WTC11 (cell line): ENCODE data around the gene MCOLN1. TPM values are rescaled to one million over a fixed set of nuclear protein-coding genes. Genes with fewer than 3 reads are reported as not detected.

Source experiments
- ATAC-seq: fragments of 200-7000 bp; cut with Tn5 transposase; 2 replicates; pipeline ENCODE4 v1.10.0; 2021; ENCODE audit warnings: mild to moderate bottlenecking, moderate library complexity
- CTCF ChIA-PET: fragments of 300-600 bp; sonication (Branson Sonifier 250); formaldehyde crosslinking; loops from one replicate; lab custom pipeline; 2021; ENCODE audit warnings: antibody characterized with exemption; lab: Charles Lee
- POLR2A ChIA-PET: fragments of 350-600 bp; sonication (Branson Sonifier 250); formaldehyde crosslinking; loops from one replicate; lab custom pipeline; 2021; ENCODE audit warnings: antibody characterized with exemption; lab: Charles Lee
- DNase-seq: peaks from one replicate; pipeline ENCODE4 v3.0.0; 2021; ENCODE audit warnings: low spot score
- H3K27ac Mint-ChIP-seq: 2 replicates; pipeline ENCODE4 v1.8.0; 2021; ENCODE audit warnings: mixed read lengths
- H3K27me3 Mint-ChIP-seq: 2 replicates; pipeline ENCODE4 v1.8.0; 2021; ENCODE audit warnings: low read depth, mild to moderate bottlenecking, moderate library complexity, mixed read lengths
- H3K36me3 Mint-ChIP-seq: 2 replicates; pipeline ENCODE4 v1.8.0; 2021; ENCODE audit warnings: mixed read lengths
- H3K4me1 Mint-ChIP-seq: 2 replicates; pipeline ENCODE4 v1.8.0; 2022; ENCODE audit warnings: mixed read lengths
- H3K4me3 Mint-ChIP-seq: 2 replicates; pipeline ENCODE4 v1.8.0; 2021; ENCODE audit warnings: mild to moderate bottlenecking, moderate library complexity, mixed read lengths
- H3K9me3 Mint-ChIP-seq: 2 replicates; pipeline ENCODE4 v1.8.0; 2021; ENCODE audit warnings: mixed read lengths
- ESRRA ChIP-seq: sonication (generic); formaldehyde crosslinking; IDR thresholded peaks from 2 replicates; pipeline ENCODE4 v1.8.1; 2022; ENCODE audit warnings: mild to moderate bottlenecking, missing genetic modification reagents, borderline replicate concordance
- HMGA2 ChIP-seq: fragments of 250-450 bp; sonication (Bioruptor Pico); IDR thresholded peaks from 2 replicates; pipeline ENCODE4 v1.4.0; 2021; ENCODE audit warnings: mild to moderate bottlenecking, moderate library complexity
- KAT7 ChIP-seq: sonication (generic); formaldehyde crosslinking; IDR thresholded peaks from 2 replicates; pipeline ENCODE4 v1.8.1; 2023; ENCODE audit warnings: missing genetic modification reagents, mild to moderate bottlenecking, borderline replicate concordance
- MXD4 ChIP-seq: fragments of 250-450 bp; sonication (Bioruptor Pico); IDR thresholded peaks from 2 replicates; pipeline ENCODE4 v1.8.0; 2021; ENCODE audit warnings: mild to moderate bottlenecking, moderate library complexity, borderline replicate concordance
- NFYB ChIP-seq: sonication (generic); formaldehyde crosslinking; conservative IDR thresholded peaks from 2 replicates; pipeline ENCODE4 v1.8.0; 2022; ENCODE audit warnings: low read depth, missing genetic modification reagents
- SP1 ChIP-seq: sonication (generic); formaldehyde crosslinking; conservative IDR thresholded peaks from 2 replicates; pipeline ENCODE4 v1.8.1; 2022; ENCODE audit warnings: missing genetic modification reagents
- TEAD1 ChIP-seq: sonication (generic); formaldehyde crosslinking; IDR thresholded peaks from 2 replicates; pipeline ENCODE4 v1.8.0; 2022; ENCODE audit warnings: mild to moderate bottlenecking, missing genetic modification reagents
- TEAD4 ChIP-seq: sonication (generic); formaldehyde crosslinking; IDR thresholded peaks from 2 replicates; pipeline ENCODE4 v1.8.0; 2022; ENCODE audit warnings: mild to moderate bottlenecking, missing genetic modification reagents
- TP53 ChIP-seq: sonication (generic); formaldehyde crosslinking; IDR thresholded peaks from 2 replicates; pipeline ENCODE4 v1.8.1; 2023; ENCODE audit warnings: mild to moderate bottlenecking, missing genetic modification reagents
- ZNF219 ChIP-seq: sonication (generic); formaldehyde crosslinking; IDR thresholded peaks from 2 replicates; pipeline ENCODE4 v1.8.0; 2023; ENCODE audit warnings: missing genetic modification reagents, mild to moderate bottlenecking, borderline replicate concordance
- ZNF263 ChIP-seq: sonication (generic); formaldehyde crosslinking; IDR thresholded peaks from 2 replicates; pipeline ENCODE4 v1.8.1; 2022; ENCODE audit warnings: low read depth, mild to moderate bottlenecking, moderate library complexity, missing genetic modification reagents
- ZNF396 ChIP-seq: fragments of 250-450 bp; sonication (Bioruptor Pico); IDR thresholded peaks from 2 replicates; pipeline ENCODE4 v1.8.0; 2021; ENCODE audit warnings: mild to moderate bottlenecking, moderate library complexity, borderline replicate concordance
- ZNF423 ChIP-seq: fragments of 250-450 bp; sonication (Bioruptor Pico); IDR thresholded peaks from 2 replicates; pipeline ENCODE4 v2.1.2; 2022; ENCODE audit warnings: mild to moderate bottlenecking, moderate library complexity
- total RNA-seq: library from RNA; stranded (reverse); gene quantifications from 3 replicates; pipeline ENCODE4 v1.2.3, GENCODE V29; 2021
- TF ChIP-seq, protein P1 (sequence below): fragments of 200-600 bp; IDR thresholded peaks from 2 replicates; pipeline ENCODE4 v1.8.0; 2022; ENCODE audit warnings: antibody characterized with exemption
- TF ChIP-seq, protein P2 (sequence below): sonication (generic); formaldehyde crosslinking; IDR thresholded peaks from 2 replicates; pipeline ENCODE4 v1.8.0; 2022; ENCODE audit warnings: mild to moderate bottlenecking, missing genetic modification reagents
- TF ChIP-seq, protein P3 (sequence below): sonication (generic); formaldehyde crosslinking; IDR thresholded peaks from 2 replicates; pipeline ENCODE4 v1.8.1; 2022; ENCODE audit warnings: low read depth, mild to moderate bottlenecking, moderate library complexity, missing genetic modification reagents, borderline replicate concordance
- TF ChIP-seq, protein P4 (sequence below): sonication (generic); formaldehyde crosslinking; IDR thresholded peaks from 2 replicates; pipeline ENCODE4 v1.8.1; 2022; ENCODE audit warnings: low read depth, missing genetic modification reagents, borderline replicate concordance
- TF ChIP-seq, protein P5 (sequence below): fragments of 250-450 bp; sonication (Bioruptor Pico); IDR thresholded peaks from 2 replicates; pipeline ENCODE4 v1.8.0; 2021; ENCODE audit warnings: mild to moderate bottlenecking
- TF ChIP-seq, protein P6 (sequence below): sonication (generic); formaldehyde crosslinking; IDR thresholded peaks from 2 replicates; pipeline ENCODE4 v1.8.1; 2023; ENCODE audit warnings: mild to moderate bottlenecking, missing genetic modification reagents

MCOLN1 gene
- total RNA-seq, 1 experiment from 2014 or later = 19.7 TPM

DNA sequence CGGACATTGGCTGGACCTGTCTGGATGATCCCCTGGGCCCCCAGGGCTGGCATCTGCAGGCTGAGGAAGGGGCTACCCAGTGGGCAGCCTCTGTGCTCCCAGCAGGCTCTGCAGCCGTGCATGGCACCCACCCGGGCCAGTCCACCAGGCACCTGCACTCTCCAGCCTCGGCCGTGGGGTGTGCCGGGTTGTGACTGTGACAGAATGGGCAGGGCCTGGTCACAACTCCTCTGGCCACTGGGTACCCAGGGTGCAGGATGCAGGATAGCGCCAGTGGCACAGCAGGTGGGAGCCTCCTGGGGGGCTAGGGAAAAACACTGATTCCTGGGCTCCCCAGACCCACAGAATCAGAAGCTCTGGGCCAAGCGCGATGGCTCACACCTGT lies 43.6 kb upstream of the MCOLN1 start:
- POLR2A ChIA-PET = no interaction called here
- TF ChIP-seq KAT7 = no peak
- TF ChIP-seq ZNF396 = no peak
- no peak for TF ChIP-seq ZNF263
- TF ChIP-seq TEAD4 (CRISPR knock-in tag) = no peak
- no peak for TF ChIP-seq ZNF219 (CRISPR knock-in tag)
- TF ChIP-seq ZNF423 (CRISPR knock-in tag) = no peak
- TF ChIP-seq, protein P1, sequence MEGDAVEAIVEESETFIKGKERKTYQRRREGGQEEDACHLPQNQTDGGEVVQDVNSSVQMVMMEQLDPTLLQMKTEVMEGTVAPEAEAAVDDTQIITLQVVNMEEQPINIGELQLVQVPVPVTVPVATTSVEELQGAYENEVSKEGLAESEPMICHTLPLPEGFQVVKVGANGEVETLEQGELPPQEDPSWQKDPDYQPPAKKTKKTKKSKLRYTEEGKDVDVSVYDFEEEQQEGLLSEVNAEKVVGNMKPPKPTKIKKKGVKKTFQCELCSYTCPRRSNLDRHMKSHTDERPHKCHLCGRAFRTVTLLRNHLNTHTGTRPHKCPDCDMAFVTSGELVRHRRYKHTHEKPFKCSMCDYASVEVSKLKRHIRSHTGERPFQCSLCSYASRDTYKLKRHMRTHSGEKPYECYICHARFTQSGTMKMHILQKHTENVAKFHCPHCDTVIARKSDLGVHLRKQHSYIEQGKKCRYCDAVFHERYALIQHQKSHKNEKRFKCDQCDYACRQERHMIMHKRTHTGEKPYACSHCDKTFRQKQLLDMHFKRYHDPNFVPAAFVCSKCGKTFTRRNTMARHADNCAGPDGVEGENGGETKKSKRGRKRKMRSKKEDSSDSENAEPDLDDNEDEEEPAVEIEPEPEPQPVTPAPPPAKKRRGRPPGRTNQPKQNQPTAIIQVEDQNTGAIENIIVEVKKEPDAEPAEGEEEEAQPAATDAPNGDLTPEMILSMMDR = no peak
- Mint-ChIP-seq H3K9me3 (no peaks in the 10 kb centered on the region), H3K4me3 (no peak overlapping the region), H3K27me3 (no peaks in the 10 kb centered on the region), H3K4me1 (peaks cover 16% of the 10 kb centered on the region), H3K36me3 (no peaks in the 10 kb centered on the region; the same call in 1 of the 2 replicates), H3K27ac (no peak overlapping the region)
- DNase-seq (no peak), ATAC-seq (no peak)
- CTCF ChIA-PET = no interaction called here

DNA sequence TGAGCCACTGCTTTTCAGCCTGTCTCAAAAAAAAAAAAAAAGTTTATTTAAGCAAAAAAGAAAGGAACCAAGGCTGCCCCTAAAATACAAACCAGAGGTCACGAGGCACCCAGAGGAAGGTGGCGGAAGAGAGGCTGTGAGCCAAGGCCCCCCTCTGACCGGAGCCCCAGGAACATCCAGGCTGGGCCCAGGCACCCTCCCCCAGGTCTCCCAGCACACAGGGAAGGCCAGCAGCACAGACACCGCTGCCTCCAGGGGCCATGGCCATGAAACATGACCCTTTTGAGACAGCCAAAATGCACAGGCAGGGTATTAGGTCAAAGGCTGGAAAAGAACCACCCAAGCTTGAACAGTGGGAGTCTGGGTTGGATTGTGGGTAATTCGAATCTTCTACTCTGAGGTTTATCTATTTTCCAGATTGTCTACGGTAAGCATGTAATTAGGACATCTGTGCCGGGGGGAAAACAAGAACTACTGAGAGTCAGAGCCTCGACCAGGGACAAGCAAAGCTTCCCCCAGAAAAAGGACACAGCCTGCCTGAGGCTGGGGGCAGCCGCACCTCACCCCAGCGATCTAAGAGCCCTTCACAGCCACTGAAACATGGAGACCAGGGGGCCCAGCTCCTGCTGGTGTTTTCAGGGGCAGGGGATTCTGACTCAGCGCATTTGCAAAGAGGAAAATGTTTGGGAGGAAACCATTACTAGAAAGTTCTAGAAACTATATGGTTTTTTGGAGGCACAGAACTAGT lies 42.0 kb upstream of the MCOLN1 start:
- Mint-ChIP-seq H3K36me3 (no peaks in the 10 kb centered on the region; the same call in 1 of the 2 replicates), H3K4me3 (no peak overlapping the region), H3K27ac (peak overlapping the region; percentile 31; the same call in 1 of the 2 replicates), H3K27me3 (no peaks in the 10 kb centered on the region), H3K9me3 (no peaks in the 10 kb centered on the region), H3K4me1 (peaks cover 16% of the 10 kb centered on the region)
- TF ChIP-seq, protein P2, sequence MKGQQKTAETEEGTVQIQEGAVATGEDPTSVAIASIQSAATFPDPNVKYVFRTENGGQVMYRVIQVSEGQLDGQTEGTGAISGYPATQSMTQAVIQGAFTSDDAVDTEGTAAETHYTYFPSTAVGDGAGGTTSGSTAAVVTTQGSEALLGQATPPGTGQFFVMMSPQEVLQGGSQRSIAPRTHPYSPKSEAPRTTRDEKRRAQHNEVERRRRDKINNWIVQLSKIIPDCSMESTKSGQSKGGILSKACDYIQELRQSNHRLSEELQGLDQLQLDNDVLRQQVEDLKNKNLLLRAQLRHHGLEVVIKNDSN = no peak
- TF ChIP-seq TP53 (CRISPR knock-in tag) (no peak), MXD4 (CRISPR knock-in tag) (no peak), TEAD4 (CRISPR knock-in tag) (no peak), TEAD1 (CRISPR knock-in tag) (no peak), SP1 (CRISPR knock-in tag) (no peak), NFYB (no peak), ESRRA (CRISPR knock-in tag) (no peak), HMGA2 (no peak)
- TF ChIP-seq, protein P3, sequence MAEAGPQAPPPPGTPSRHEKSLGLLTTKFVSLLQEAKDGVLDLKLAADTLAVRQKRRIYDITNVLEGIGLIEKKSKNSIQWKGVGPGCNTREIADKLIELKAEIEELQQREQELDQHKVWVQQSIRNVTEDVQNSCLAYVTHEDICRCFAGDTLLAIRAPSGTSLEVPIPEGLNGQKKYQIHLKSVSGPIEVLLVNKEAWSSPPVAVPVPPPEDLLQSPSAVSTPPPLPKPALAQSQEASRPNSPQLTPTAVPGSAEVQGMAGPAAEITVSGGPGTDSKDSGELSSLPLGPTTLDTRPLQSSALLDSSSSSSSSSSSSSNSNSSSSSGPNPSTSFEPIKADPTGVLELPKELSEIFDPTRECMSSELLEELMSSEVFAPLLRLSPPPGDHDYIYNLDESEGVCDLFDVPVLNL (CRISPR knock-in tag) = no peak
- TF ChIP-seq, protein P4, sequence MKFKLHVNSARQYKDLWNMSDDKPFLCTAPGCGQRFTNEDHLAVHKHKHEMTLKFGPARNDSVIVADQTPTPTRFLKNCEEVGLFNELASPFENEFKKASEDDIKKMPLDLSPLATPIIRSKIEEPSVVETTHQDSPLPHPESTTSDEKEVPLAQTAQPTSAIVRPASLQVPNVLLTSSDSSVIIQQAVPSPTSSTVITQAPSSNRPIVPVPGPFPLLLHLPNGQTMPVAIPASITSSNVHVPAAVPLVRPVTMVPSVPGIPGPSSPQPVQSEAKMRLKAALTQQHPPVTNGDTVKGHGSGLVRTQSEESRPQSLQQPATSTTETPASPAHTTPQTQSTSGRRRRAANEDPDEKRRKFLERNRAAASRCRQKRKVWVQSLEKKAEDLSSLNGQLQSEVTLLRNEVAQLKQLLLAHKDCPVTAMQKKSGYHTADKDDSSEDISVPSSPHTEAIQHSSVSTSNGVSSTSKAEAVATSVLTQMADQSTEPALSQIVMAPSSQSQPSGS (CRISPR knock-in tag) = no peak
- TF ChIP-seq, protein P5, sequence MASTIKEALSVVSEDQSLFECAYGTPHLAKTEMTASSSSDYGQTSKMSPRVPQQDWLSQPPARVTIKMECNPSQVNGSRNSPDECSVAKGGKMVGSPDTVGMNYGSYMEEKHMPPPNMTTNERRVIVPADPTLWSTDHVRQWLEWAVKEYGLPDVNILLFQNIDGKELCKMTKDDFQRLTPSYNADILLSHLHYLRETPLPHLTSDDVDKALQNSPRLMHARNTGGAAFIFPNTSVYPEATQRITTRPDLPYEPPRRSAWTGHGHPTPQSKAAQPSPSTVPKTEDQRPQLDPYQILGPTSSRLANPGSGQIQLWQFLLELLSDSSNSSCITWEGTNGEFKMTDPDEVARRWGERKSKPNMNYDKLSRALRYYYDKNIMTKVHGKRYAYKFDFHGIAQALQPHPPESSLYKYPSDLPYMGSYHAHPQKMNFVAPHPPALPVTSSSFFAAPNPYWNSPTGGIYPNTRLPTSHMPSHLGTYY (CRISPR knock-in tag) = no peak
- TF ChIP-seq, protein P6, sequence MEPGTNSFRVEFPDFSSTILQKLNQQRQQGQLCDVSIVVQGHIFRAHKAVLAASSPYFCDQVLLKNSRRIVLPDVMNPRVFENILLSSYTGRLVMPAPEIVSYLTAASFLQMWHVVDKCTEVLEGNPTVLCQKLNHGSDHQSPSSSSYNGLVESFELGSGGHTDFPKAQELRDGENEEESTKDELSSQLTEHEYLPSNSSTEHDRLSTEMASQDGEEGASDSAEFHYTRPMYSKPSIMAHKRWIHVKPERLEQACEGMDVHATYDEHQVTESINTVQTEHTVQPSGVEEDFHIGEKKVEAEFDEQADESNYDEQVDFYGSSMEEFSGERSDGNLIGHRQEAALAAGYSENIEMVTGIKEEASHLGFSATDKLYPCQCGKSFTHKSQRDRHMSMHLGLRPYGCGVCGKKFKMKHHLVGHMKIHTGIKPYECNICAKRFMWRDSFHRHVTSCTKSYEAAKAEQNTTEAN (CRISPR knock-in tag) = no peak
- no peak for DNase-seq
- no peak for ATAC-seq
- POLR2A ChIA-PET = no interaction called here
- CTCF ChIA-PET = interaction anchor here (2.3 kb wide), 1 partner anchor 17 kb away, joined by 11 read pairs; a partner anchor contains a TSS
